ENCODE data around the gene SFXN1. TPM values are rescaled to one million over a fixed set of nuclear protein-coding genes. Genes with fewer than 3 reads are reported as not detected.

SFXN1 gene
- polyA plus RNA-seq, 3 donors: 5.8 to 10.3 (median 8.3) TPM

GRCh38 chr5:175542232-175542965, 64.0 kb downstream of the SFXN1 start:
- no peak overlapping the region for H2AFZ ChIP-seq (ENCODE audit: insufficient read depth, low read depth, low read length, poor library complexity, severe bottlenecking)
- peaks cover 2% of the 10 kb centered on the region in 2 donors for H3K27me3 ChIP-seq (ENCODE audit: control insufficient read depth in 2 of 2, insufficient read depth in 2 of 2, low read length in 2 of 2)
- H3K4me3 ChIP-seq (replicated peaks in 1 of 3; ENCODE audit: low read depth in 2 of 3, low read length in 3 of 3): no peak overlapping the region
- no peaks in the 10 kb centered on the region for H3K36me3 Mint-ChIP-seq
- H3K79me2 ChIP-seq (ENCODE audit: insufficient read depth, low read length): no peaks in the 10 kb centered on the region
- TF ChIP-seq CTCF (IDR thresholded peaks at IDR 0.05): no peak
- no peaks in the 10 kb centered on the region for H4K20me1 ChIP-seq (ENCODE audit: insufficient read depth, low read length)
- 93% methylated on average over 3 of the region's 5 CpGs for WGBS (ENCODE audit: insufficient coverage)
- H3K36me3 ChIP-seq (replicated peaks in 1 of 2; ENCODE audit: control insufficient read depth in 1 of 2, insufficient read depth in 2 of 2, low read length in 2 of 2): no peaks in the 10 kb centered on the region
- H3K9me3 Mint-ChIP-seq: peaks cover 0 to 1% (median 0%) of the 10 kb centered on the region in 7 donors
- H3K4me1 ChIP-seq (ENCODE audit: control insufficient read depth in 1 of 2, insufficient read depth in 2 of 2, low read length in 2 of 2): no peaks in the 10 kb centered on the region
- peaks cover 4% of the 10 kb centered on the region for H3K4me1 Mint-ChIP-seq
- peak; percentile 24 to 72 (median 26) for DNase-seq
- peak overlapping the region in 2 of 7 donors; percentile 51 to 66 for H3K27ac Mint-ChIP-seq
- no peak overlapping the region for H3K27ac ChIP-seq (ENCODE audit: low read depth in 1 of 2, low read length in 2 of 2)
- no peak overlapping the region for H3K4me3 Mint-ChIP-seq
- no peak overlapping the region for H3K9ac ChIP-seq (ENCODE audit: insufficient read depth, low read length, poor library complexity, severe bottlenecking)
- H3K4me2 ChIP-seq (replicated peaks; ENCODE audit: extremely low read depth, low read length, poor library complexity, severe bottlenecking): no peak overlapping the region
- intact Hi-C loops (cut with micrococcal nuclease): no loop called here
- H3K9me3 ChIP-seq (replicated peaks in 1 of 2; ENCODE audit: control insufficient read depth in 1 of 2, insufficient read depth in 1 of 2, low read length in 2 of 2): no peaks in the 10 kb centered on the region
- H3K27me3 Mint-ChIP-seq (ENCODE audit: low read depth in 3 of 3): peaks cover 7 to 12% (median 8%) of the 10 kb centered on the region in 3 donors

GRCh38 chr5:175542966-175543235, 64.5 kb downstream of the SFXN1 start:
- H3K4me3 Mint-ChIP-seq: no peak overlapping the region
- peaks cover 7% of the 10 kb centered on the region in 2 donors for H3K27me3 ChIP-seq (ENCODE audit: control insufficient read depth in 2 of 2, insufficient read depth in 2 of 2, low read length in 2 of 2)
- DNase-seq: no peak
- no peak overlapping the region for H3K27ac ChIP-seq (ENCODE audit: low read depth in 1 of 2, low read length in 2 of 2)
- no peak overlapping the region for H3K27ac Mint-ChIP-seq
- 100% methylated on average over 1 of the region's 1 CpG for WGBS (ENCODE audit: insufficient coverage)
- H3K27me3 Mint-ChIP-seq (ENCODE audit: low read depth in 3 of 3): peaks cover 12 to 17% (median 12%) of the 10 kb centered on the region in 3 donors
- no peak overlapping the region for H3K4me3 ChIP-seq (replicated peaks in 1 of 3; ENCODE audit: low read depth in 2 of 3, low read length in 3 of 3)
- H3K36me3 ChIP-seq (replicated peaks in 1 of 2; ENCODE audit: control insufficient read depth in 1 of 2, insufficient read depth in 2 of 2, low read length in 2 of 2): no peaks in the 10 kb centered on the region
- no peaks in the 10 kb centered on the region for H3K36me3 Mint-ChIP-seq
- H3K9me3 ChIP-seq (replicated peaks in 1 of 2; ENCODE audit: control insufficient read depth in 1 of 2, insufficient read depth in 1 of 2, low read length in 2 of 2): no peaks in the 10 kb centered on the region
- peaks cover 0 to 1% (median 0%) of the 10 kb centered on the region in 7 donors for H3K9me3 Mint-ChIP-seq
- H3K4me1 ChIP-seq (ENCODE audit: control insufficient read depth in 1 of 2, insufficient read depth in 2 of 2, low read length in 2 of 2): no peaks in the 10 kb centered on the region
- no peaks in the 10 kb centered on the region for H3K79me2 ChIP-seq (ENCODE audit: insufficient read depth, low read length)
- no peak overlapping the region for H3K9ac ChIP-seq (ENCODE audit: insufficient read depth, low read length, poor library complexity, severe bottlenecking)
- intact Hi-C loops (cut with micrococcal nuclease): no loop called here
- no peak overlapping the region for H2AFZ ChIP-seq (ENCODE audit: insufficient read depth, low read depth, low read length, poor library complexity, severe bottlenecking)
- no peaks in the 10 kb centered on the region for H4K20me1 ChIP-seq (ENCODE audit: insufficient read depth, low read length)
- TF ChIP-seq CTCF (IDR thresholded peaks at IDR 0.05): no peak
- H3K4me1 Mint-ChIP-seq: peaks cover 4% of the 10 kb centered on the region
- no peak overlapping the region for H3K4me2 ChIP-seq (replicated peaks; ENCODE audit: extremely low read depth, low read length, poor library complexity, severe bottlenecking)

All from CD14-positive monocyte (primary cell).